Stimulated activated CD8-positive, alpha-beta memory T cell treated with anti-CD3 and anti-CD28 coated beads, Interleukin-12 subunit alpha, Interleukin-12 subunit beta, amount 100 ng/mL, for 1 hour (primary cell): Measurements from ENCODE around the gene MAN2A1.
"Not testable (repeated sequence)": the region's sequence is repeated elsewhere in the genome, so short reads cannot be mapped to it uniquely, and the experiment has no call there.

Experiments used
- DNase-seq: peaks from one replicate; pipeline ENCODE4 v3.0.0-alpha.2; 2020; ENCODE audit warnings: low read depth

The MAN2A1 gene

GRCh38 chr5:109868737-109869136 is 179.0 kb downstream of the MAN2A1 start:
- no peak for DNase-seq

- no peak for DNase-seq
These were observed 184.0 kb downstream of the MAN2A1 start for GRCh38 chr5:109873687-109874086.

- DNase-seq = no peak
These were observed 184.4 kb downstream of the MAN2A1 start for GRCh38 chr5:109874108-109874507.

- no peak for DNase-seq
These were observed 186.5 kb downstream of the MAN2A1 start for GRCh38 chr5:109876030-109876725.

- DNase-seq = no peak
These were observed 187.4 kb downstream of the MAN2A1 start for GRCh38 chr5:109876941-109877669.

- no peak for DNase-seq
These were observed 187.9 kb downstream of the MAN2A1 start for GRCh38 chr5:109877670-109878045.

GRCh38 chr5:109878887-109879286 is 189.2 kb downstream of the MAN2A1 start:
- DNase-seq = no peak

GRCh38 chr5:109880907-109881685 is 191.4 kb downstream of the MAN2A1 start:
- no peak for DNase-seq

GRCh38 chr5:109882546-109882945 is 192.8 kb downstream of the MAN2A1 start:
- no peak for DNase-seq

GRCh38 chr5:109884676-109885075 is 194.9 kb downstream of the MAN2A1 start:
- DNase-seq = no peak

- no peak for DNase-seq
These were observed 195.5 kb downstream of the MAN2A1 start for GRCh38 chr5:109885205-109885604.

GRCh38 chr5:109888989-109889388 is 199.3 kb downstream of the MAN2A1 start:
- DNase-seq = no peak

GRCh38 chr5:109893271-109893670 is 203.5 kb downstream of the MAN2A1 start:
- DNase-seq = not testable (repeated sequence)

GRCh38 chr5:109898269-109899162 is 208.8 kb downstream of the MAN2A1 start:
- DNase-seq = no peak

- DNase-seq = no peak
These were observed 209.4 kb downstream of the MAN2A1 start for GRCh38 chr5:109899163-109899535.

GRCh38 chr5:109900461-109900860 is 210.7 kb downstream of the MAN2A1 start:
- no peak for DNase-seq

- no peak for DNase-seq
These were observed 211.3 kb downstream of the MAN2A1 start for GRCh38 chr5:109900911-109901627.

GRCh38 chr5:109901628-109901981 is 211.9 kb downstream of the MAN2A1 start:
- DNase-seq = no peak

GRCh38 chr5:109903061-109903460 is 213.3 kb downstream of the MAN2A1 start:
- DNase-seq = no peak

GRCh38 chr5:109905906-109906305 is 216.2 kb downstream of the MAN2A1 start:
- DNase-seq = no peak

- DNase-seq = no peak
These were observed 217.5 kb downstream of the MAN2A1 start for GRCh38 chr5:109907189-109907588.
